ENCODE measurements around the gene SETD6.

- no peak for TF ChIP-seq CTCF (conservative IDR thresholded peaks at IDR 0.05 in 1 of 2, IDR thresholded peaks at IDR 0.05 in 1 of 2; ENCODE audit: extremely low read depth in 1 of 2, insufficient read depth in 1 of 2, low read depth in 1 of 2, low read length in 2 of 2)
- TF ChIP-seq EZH2 (IDR thresholded peaks at IDR 0.05; ENCODE audit: borderline replicate concordance, low read length): no peak
Measured at GRCh38 chr16:58507963-58508670, 7.2 kb upstream of the SETD6 start.
